Heart right ventricle (tissue), 16 donors: Measurements from ENCODE around the gene TMPRSS13. TPM values are rescaled to one million over a fixed set of nuclear protein-coding genes. Genes with fewer than 3 reads are reported as not detected.

Experiments used
- ATAC-seq, 8 donors: fragments of 200-7000 bp; cut with Tn5 transposase; one replicate each; pipeline ENCODE4 v1.9.1; 2020; ENCODE audit warnings: mild to moderate bottlenecking in 8 of 8, moderate library complexity in 8 of 8, moderate number of reproducible peaks in 1 of 8
- DNase-seq, 2 donors: peaks; one replicate each; pipeline ENCODE4 v3.0.0-alpha.2; 2020
- H3K27ac ChIP-seq, 10 donors: fragments of 200-600 bp; sonication (generic) in 2 of 10; one replicate each; pipeline versions ENCODE4 v1.5.0 to v1.8.0; 2020 to 2022; ENCODE audit warnings: mild to moderate bottlenecking in 3 of 10
- H3K27me3 ChIP-seq, 7 donors: fragments of 200-600 bp; one replicate each; pipeline ENCODE4 v1.8.0; 2021 to 2022; ENCODE audit warnings: mild to moderate bottlenecking in 2 of 7
- H3K36me3 ChIP-seq, 9 donors: fragments of 200-600 bp; sonication (generic) in 1 of 9; one replicate each; pipeline versions ENCODE4 v1.5.0 to v1.8.0; 2020 to 2022; ENCODE audit warnings: mild to moderate bottlenecking in 2 of 9
- H3K4me1 ChIP-seq, 9 donors: fragments of 200-600 bp; sonication (generic) in 1 of 9; one replicate each; pipeline versions ENCODE4 v1.5.0 to v1.8.0; 2020 to 2022; ENCODE audit warnings: mild to moderate bottlenecking in 4 of 9
- H3K4me3 ChIP-seq, 10 donors: fragments of 200-600 bp; sonication (generic) in 2 of 10; one replicate each; pipeline versions ENCODE4 v1.5.0 to v1.8.0; 2020 to 2022; ENCODE audit warnings: mild to moderate bottlenecking in 7 of 10, moderate library complexity in 2 of 10
- H3K9me3 ChIP-seq, 11 donors: fragments of 200-600 bp in 10 of 11; sonication (generic) in 2 of 11; one replicate each; pipeline versions ENCODE4 v1.5.0 to v1.8.0; 2013 to 2022; ENCODE audit warnings: mild to moderate bottlenecking in 2 of 11, control low read depth in 1 of 11, moderate library complexity in 1 of 11
- WGBS, 2 donors: extraction: QIAGEN DNeasy Blood & Tissue Kit; methylation state at CpG; one replicate each; pipeline ENCODE4 v1.1.7; 2013; ENCODE audit warnings: inconsistent platforms in 1 of 2; 5-methylcytosine and 5-hydroxymethylcytosine counted together
- intact Hi-C, 10 donors: fragments of 100-400 bp; cut with DNase I; formaldehyde crosslinking; loops; one replicate each; pipeline versions ENCODE4 v1.11.1 to v1.14.2; 2022
- polyA plus RNA-seq, 2 donors: library from polyadenylated mRNA; stranded (reverse); fragments of 200-250 nt; gene quantifications; one replicate each; pipeline ENCODE4 v1.2.3, GENCODE V29; 2013
- total RNA-seq, 10 donors: library from RNA; stranded (reverse); fragmentation: NEBNext Ultra II Directional in 3 of 10; extraction: Animal tissue kit (Norgen Biotek cat#: 25700) in 3 of 10; gene quantifications; one replicate each; pipeline versions ENCODE4 v1.2.1 to v1.2.4, GENCODE V29; 2021 to 2023
- TF ChIP-seq, protein P1 (sequence below), 9 donors: fragments of 200-600 bp; sonication (generic) in 2 of 9; IDR thresholded peaks; one replicate each; pipeline versions ENCODE4 v1.5.0 to v1.8.0; 2021 to 2022; ENCODE audit warnings: antibody characterized with exemption in 9 of 9, mild to moderate bottlenecking in 5 of 9, moderate library complexity in 1 of 9
- donor health status: Arrhythmogenic right ventricular cardiomyopathy.
- donor health status: ischemic (EF 13 %, LVEDD 7.1; RV severe dilation, severe dysfunction).
- donor health status: healthy with polysubstance abuse.
- donor health status: DM: no; HTN: yes; CAD: no.
- donor health status: DM: no; HTN: no; CAD: no.
- donor health status: ischemic (EF 25% LVEDD 6.9; RV normal size, moderate dysfunction).
- donor health status: ischemic (EF 25% LVEDD 5.7; RV mildly dilated, moderate dysfunction).
- donor health status: healthy.
- donor health status: DM: yes; HTN: yes; CAD: no.
- donor health status: Ischemic cardiomyopathy.
- donor health status: ischemic (EF 35%, LVEDD 5.7; RV mildly dilated, moderate dysfunction).
- donor health status: nonischemic (EF 11% LVEDD 7.7; RV severe dilation, severe dysfunction).
- donor health status: DM: yes; HTN: yes; CAD: no.
- donor health status: PGD.
- donor health status: ischemic (EF 29% LVEDD 5.4; RV normal size, mild dysfunction).
- donor health status: nonischemic (EF 23%, LVEDD 6.1; RV moderate dilation, normal function).

Gene TMPRSS13
- total and polyA plus RNA-seq, 12 donors = 0.03 to 0.32 (median 0.18) TPM; not detected in 7

DNA sequence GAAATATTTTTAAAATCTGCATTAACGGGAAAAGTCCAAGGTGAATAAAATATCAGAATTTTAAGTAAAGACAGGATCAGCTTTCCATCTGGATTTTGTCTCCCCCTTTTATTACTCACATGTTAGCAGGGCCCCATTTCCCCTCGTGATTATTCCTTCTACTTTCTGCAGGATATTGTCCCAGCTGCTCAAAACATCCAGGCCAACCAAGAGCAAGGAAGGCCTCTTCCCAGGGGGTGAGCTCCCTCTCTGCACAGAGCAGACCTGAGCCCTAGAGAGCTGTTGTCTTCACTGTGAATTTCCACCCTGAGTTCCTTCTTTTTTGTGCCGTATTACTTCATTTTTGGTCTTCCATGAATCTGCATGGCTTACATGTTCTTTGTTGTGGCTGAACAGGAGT lies 3.7 kb upstream of the TMPRSS13 start:
- TF ChIP-seq, protein P1, sequence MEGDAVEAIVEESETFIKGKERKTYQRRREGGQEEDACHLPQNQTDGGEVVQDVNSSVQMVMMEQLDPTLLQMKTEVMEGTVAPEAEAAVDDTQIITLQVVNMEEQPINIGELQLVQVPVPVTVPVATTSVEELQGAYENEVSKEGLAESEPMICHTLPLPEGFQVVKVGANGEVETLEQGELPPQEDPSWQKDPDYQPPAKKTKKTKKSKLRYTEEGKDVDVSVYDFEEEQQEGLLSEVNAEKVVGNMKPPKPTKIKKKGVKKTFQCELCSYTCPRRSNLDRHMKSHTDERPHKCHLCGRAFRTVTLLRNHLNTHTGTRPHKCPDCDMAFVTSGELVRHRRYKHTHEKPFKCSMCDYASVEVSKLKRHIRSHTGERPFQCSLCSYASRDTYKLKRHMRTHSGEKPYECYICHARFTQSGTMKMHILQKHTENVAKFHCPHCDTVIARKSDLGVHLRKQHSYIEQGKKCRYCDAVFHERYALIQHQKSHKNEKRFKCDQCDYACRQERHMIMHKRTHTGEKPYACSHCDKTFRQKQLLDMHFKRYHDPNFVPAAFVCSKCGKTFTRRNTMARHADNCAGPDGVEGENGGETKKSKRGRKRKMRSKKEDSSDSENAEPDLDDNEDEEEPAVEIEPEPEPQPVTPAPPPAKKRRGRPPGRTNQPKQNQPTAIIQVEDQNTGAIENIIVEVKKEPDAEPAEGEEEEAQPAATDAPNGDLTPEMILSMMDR (IDR thresholded peaks at IDR 0.05) = no peak
- peaks cover 0 to 4% (median 0%) of the 10 kb centered on the region in 7 donors for H3K27me3 ChIP-seq
- no peak overlapping the region for H3K27ac ChIP-seq
- no peaks in the 10 kb centered on the region for H3K9me3 ChIP-seq
- H3K4me3 ChIP-seq = no peak overlapping the region
- WGBS, 2 donors = 63 to 64% methylated on average over 3 of the region's 3 CpGs
- intact Hi-C loops = no loop called here
- H3K36me3 ChIP-seq = no peaks in the 10 kb centered on the region
- DNase-seq (no peak), ATAC-seq (peak in 1 of 8 donors; percentile 70)
- H3K4me1 ChIP-seq = peaks cover 0 to 37% (median 0%) of the 10 kb centered on the region in 9 donors

DNA sequence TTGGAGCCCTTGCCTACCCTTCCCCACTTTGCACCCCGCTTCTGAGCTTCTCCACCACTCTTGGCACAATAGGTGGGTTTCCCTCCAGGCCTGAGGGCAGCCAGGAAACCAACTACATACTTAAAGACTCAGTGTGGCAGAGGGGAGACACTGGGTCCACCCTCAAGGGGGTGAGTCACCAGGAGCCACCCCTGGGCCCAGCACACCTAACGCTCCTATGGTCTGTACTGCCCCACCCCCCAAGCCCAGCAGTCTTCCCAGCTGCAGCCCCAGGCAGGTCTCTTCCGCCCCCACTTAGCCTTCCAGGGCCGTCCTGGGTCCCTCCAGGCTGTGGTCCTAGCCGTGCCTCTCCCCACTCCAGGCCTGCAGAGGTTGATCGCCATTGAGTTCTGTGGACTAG lies 3.2 kb upstream of the TMPRSS13 start:
- DNase-seq (no peak), ATAC-seq (peak in 2 of 8 donors; percentile 29 to 52)
- H3K4me1 ChIP-seq = peaks cover 0 to 37% (median 0%) of the 10 kb centered on the region in 9 donors
- TF ChIP-seq, protein P1 (IDR thresholded peaks at IDR 0.05) = no peak
- no peaks in the 10 kb centered on the region for H3K9me3 ChIP-seq
- no peak overlapping the region for H3K27ac ChIP-seq
- H3K4me3 ChIP-seq = no peak overlapping the region
- 87 to 88% methylated on average over 6 of the region's 6 CpGs for WGBS, 2 donors
- peaks cover 0 to 9% (median 0%) of the 10 kb centered on the region in 7 donors for H3K27me3 ChIP-seq
- intact Hi-C loops = no loop called here
- no peaks in the 10 kb centered on the region for H3K36me3 ChIP-seq

DNA sequence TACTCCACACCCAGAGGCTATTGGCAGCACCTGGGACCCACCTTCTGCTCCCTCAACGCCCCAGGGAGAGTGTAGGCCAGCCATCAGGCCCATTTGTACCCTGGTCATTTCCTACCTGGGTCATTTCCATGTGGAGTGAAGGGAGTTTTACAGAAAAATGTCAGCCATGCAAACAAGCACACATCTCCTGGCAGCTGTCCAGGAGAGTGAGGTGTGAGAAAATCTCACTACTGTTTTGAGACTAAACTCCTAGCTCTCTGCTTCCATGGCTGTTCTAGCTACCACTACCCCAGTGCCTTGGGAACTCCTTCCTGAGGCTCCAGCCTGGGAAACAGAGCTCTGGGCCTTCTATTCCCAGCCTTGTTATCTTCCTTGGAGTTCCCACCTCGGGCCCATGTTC lies 2.8 kb upstream of the TMPRSS13 start:
- intact Hi-C loops = no loop called here
- DNase-seq (no peak), ATAC-seq (no peak)
- H3K4me3 ChIP-seq = no peak overlapping the region
- peaks cover 0 to 11% (median 0%) of the 10 kb centered on the region in 7 donors for H3K27me3 ChIP-seq
- H3K9me3 ChIP-seq = no peaks in the 10 kb centered on the region
- H3K36me3 ChIP-seq = no peaks in the 10 kb centered on the region
- 51 to 64% methylated on average over 2 of the region's 2 CpGs for WGBS, 2 donors
- TF ChIP-seq, protein P1 (IDR thresholded peaks at IDR 0.05) = no peak
- H3K27ac ChIP-seq = no peak overlapping the region
- H3K4me1 ChIP-seq = peaks cover 0 to 37% (median 0%) of the 10 kb centered on the region in 9 donors

DNA sequence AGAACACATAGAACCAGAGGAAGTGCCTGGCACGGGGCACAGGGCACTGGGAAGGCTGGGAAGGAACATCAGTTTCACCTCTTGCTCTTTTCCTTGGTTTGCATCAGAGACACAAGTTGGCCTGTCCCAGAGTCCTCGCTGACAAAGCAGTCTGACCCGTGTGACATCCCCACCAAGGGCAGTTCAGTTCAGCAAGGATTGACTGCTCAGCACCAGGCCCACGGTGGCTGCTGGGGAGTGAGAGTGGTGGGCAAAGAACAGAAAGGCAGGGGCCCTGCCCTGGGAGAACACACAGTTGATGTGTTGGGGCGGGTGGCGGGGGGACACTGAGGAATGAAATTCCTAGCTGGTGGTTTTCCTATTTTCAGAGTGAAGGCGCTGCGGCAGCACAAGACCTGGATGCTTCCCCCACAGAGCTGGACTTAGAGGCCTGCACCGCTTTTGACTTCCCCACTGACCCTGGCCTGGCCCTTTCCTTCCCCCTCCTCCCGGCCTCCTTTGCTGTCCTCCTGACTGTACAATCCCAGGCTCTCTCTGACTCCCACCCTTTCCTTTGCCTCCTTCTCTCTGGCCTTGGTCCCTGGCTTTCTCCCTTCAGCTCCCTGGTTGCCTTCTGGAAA lies 2.2 kb upstream of the TMPRSS13 start:
- intact Hi-C loops = no loop called here
- ATAC-seq = no peak
- DNase-seq = no peak
- peaks cover 0 to 11% (median 0%) of the 10 kb centered on the region in 7 donors for H3K27me3 ChIP-seq
- TF ChIP-seq, protein P1 (IDR thresholded peaks at IDR 0.05) = no peak
- no peaks in the 10 kb centered on the region for H3K9me3 ChIP-seq
- peaks cover 0 to 37% (median 0%) of the 10 kb centered on the region in 9 donors for H3K4me1 ChIP-seq
- no peaks in the 10 kb centered on the region for H3K36me3 ChIP-seq
- no peak overlapping the region for H3K4me3 ChIP-seq
- WGBS, 2 donors = 91 to 93% methylated on average over 10 of the region's 10 CpGs
- no peak overlapping the region for H3K27ac ChIP-seq
